Activated naive CD4-positive, alpha-beta T cell (primary cell): Measurements from ENCODE around the gene TENT4A.

Source experiments
- DNase-seq, 4 experiments: peaks; one replicate each; lab custom pipeline; 2025; lab: John Stamatoyannopoulos, UW

TENT4A gene

DNA sequence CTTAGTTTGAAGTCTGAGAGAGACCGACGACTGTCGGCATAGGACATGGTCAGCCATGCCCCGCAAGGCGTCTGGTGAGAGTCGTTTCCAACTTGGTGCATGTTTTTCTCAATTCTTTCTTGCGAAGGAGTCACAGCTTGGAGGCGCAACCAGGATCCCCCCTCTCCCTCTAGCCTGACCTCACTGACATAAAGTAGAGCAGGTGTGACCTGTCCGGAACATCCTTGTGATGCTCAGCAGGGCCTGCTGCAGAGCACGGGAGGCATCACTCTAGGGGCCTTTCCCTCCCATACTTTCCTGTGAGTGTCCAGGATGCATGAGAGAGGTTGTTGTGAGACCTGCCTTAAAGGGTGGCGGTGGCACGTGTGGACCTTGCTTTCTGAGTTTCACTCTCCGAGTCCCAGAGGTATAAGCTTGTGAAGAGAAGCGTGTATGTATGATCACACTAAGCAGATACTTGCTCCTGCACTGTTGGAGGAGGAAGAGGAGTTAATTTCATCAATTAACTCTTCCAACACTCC is 5.0 kb downstream of the TENT4A start:
- DNase-seq: no peak

DNA sequence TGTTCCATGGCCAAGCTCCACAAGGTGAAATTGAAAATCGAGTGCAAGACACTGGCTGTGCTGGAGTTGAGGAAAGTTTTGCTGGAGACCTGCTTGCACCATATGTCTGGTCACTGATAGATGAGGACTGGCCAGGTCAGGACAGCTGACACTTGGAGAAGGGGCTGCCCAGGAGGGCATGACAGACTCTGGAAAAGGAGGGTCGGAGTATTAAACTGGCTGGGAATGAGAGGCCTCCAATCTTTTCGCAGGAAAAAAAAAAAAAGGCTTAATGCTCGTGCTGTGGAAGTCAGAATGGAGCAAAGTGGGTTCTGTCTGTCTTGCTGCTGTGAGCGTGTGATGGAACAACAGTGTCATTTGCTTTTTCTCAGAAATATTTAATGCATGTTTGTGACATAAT is 5.5 kb downstream of the TENT4A start:
- no peak for DNase-seq

DNA sequence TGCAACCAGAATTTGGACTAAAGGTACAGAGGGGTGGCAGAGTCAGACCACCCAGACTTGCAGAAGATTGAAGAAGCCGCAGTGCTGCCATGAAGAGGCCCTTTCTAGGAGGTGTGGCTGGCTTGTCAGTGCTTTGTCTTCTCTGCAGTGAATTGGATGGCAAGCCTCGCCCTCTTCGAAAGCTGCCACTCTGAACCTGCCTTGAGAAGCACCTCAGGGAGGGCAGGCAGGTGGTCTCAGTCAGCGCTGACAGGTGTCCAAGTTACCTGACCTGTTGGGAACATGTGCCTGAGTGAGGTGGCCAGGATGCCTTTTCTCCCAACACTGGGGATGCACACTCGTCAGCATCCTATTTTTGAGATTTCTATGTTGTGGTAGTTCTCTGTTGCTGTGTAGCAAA is 6.2 kb downstream of the TENT4A start:
- DNase-seq: no peak

DNA sequence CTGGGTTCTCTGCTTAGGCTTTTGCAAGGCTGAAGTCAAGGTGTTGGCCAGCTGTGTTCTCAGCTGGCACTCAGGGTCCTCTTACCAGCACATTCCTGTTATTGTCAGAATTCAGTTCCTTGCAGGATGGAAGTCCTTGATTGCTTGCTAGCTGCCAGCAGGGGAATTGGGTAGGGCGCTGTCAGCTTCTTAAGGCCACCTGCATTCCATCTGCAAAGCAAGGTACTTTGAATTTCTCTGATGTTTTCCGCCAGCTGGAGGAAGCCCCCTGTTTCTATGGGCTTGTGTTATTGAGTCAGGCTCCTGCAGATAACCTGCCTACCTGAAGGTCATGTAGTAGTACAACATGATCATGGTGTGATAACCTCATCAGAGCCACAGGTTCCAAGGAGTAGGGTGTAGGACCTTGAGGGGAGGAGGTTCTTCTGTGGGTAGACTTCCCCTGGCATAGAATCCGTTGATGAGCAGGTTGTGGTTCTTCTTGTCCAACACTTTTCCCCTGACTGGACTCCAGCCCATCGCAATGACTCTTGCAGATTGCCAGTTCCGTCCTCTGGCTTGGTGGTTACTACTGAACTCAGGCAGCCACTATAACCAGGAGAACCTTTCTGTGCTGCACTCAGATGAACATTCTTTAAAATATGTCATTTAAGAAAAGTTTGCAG is 6.8 kb downstream of the TENT4A start:
- DNase-seq: no peak

DNA sequence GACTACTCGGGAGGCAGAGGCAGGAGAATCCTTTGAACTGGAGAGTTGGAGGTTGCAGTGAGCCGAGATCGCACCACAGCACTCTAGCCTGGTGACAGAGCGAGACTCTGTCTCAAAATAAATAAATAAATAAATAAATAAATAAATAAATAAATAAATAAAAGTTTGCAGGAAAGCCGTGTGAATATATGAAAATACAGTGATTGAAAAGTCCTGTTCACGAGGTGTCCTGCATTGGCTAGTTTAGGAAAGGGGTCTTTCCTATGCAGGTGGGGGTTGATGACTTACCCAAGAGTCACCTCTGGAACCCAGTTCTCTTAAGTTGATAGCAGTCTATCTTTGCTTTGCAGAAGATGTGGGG is 7.3 kb downstream of the TENT4A start:
- no peak for DNase-seq

DNA sequence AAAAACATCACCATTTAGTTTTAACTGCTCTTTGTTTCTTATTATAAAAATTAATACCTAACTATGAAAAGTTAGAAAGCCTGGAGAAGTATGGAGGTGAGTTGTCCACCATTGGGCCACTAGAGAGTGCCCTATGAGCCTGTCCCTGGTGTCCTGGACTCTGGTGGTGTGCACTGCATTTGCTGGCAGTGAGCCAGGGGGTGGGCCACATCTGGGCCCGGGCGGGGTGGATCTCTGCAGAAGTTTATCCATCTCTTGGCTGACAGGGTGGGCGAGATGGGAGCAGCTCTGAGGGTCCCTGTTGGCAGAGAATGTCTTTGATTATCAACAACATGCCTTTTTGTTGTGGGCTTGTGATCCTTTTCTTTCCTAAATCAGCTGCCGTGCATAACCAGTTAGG is 8.2 kb downstream of the TENT4A start:
- DNase-seq: no peak

DNA sequence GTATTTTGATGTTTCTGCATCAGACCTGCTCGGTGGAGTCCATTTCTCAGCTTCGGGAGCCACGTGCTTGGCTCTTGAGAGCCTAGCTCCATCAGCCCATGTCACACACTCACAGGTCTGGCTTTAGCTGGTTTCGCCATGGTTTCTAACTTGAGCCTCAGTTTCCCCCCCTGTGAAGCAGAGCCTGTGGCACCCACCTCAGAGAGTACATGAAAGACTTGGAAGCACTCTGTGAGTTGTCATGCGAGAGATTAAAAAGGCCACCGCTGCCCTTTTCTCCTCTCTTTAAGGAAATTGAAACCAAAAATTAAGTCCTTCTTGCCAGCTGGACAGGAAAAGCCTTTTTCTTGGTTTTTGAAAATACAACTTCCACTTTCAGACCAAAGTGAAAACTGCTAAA is 8.8 kb downstream of the TENT4A start:
- DNase-seq: no peak

DNA sequence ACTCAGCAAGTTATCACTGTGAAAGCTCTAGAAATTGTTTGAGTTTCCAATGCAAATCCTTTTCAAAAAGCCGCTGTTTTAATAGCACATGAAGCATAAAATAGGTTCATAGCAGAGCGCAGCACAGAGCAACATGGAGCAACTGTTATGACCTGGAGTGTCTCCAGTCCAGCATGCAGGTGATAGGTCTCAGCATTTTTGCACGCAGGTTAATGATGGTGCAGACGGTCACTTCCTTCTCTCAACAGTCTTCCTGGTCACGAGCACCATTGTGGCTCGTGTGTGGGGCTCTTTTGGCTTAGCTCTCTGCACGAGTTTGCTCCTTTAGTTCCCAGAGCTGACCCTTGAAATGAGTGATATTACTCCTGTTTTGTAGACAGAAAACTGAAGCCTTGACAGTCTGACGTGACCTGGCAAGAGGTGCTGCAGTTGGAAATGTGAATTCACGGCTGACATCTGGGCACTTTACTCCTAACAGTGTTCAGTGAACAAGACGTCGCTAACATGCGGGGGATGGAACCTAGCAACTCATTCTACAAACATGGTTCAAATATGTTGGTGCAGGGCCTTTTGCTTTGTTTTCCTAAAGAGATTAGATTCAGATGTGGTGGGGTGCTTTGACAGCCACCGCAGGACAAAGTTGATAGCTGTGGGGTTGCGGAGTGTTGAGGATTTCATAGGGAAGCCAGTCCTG is 10.0 kb downstream of the TENT4A start:
- no peak for DNase-seq

DNA sequence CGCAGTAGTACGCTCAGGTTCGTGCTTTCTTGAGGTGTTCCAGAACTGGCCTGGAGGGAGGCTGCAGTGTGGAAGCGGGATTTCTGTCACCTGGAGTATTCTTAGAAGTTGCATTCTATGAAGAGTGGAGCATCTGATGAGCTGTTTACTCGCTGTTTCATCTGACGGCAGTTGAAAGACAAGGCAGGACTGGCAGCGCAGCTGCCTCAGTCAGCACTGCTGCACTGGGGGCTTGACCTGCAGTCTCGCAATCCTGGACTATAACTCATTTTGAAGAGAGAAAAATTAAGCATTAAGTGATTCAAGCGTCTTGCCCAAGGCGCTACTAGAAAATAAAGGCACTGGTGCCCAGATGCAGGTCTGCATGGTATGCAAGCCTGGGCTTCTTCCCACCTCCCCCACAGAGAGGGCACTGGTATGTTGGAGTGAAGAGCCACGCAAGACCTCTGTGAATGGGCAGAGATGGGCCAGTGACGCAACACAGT is 10.6 kb downstream of the TENT4A start:
- no peak for DNase-seq

DNA sequence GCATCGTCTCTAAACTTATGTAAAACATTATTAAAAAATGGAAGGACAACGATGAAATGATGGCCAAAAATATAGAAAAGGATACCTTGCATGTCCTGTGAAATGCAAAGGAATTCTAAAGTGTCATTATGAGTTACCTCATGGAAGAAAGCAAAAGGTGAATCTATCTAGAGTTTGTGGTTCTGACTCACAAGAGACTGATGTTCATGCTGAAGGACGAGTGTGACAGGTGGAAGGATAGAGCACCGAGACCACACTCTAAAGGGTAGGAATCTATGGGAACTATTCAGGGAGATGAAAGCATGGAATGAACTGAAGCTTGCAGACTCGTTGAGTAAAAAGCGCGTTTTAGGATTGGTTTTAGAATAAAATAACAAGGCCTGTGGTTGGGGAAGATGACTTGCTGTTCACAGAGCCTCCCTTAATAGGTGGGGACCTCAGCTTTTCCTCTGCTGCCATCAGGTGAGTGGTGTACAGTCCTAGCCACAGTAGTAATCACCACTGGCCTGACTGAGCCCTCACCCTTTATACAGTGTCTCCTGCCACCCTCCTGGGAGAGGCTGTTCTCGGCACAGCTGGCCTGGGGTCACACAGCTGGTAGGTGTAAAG is 11.2 kb downstream of the TENT4A start:
- no peak for DNase-seq

DNA sequence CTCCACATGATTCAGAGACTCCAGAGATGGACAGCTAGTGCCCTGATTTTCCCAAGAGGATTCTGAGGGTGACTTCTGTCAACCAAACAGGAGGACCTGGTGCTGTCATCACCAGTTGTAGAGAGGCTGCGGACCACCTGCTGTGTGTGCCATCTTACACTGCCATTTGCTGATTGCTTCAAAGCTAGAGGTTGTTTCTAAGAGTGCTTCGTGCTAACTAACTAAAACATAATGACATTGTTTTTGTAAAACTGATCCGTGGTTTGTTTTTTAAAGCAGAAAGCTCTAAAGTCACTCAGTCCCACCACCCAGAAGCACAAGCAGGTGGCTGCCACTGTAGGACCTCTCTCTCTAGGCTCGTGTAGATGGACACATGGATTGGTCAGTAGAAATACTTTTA is 12.2 kb downstream of the TENT4A start:
- no peak for DNase-seq

DNA sequence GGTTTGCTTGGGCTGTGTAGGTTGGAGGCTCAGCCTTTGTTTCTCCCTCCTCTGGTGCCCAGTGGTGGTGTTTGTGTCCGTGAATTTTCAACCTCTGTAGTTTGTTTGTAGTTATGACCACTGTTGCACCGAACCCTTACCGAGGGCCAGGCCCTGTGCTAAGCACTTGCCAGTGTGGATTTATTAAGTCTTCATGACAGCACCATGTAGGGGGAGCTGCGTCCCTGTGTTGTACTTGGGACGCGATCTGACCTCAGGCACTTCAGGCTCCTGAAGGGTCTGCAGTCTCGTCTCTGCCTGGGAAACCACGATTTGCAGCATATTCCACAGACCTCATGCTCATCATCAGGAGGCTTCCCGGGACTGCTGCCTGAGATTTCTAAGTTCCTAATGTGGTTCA is 12.8 kb downstream of the TENT4A start:
- DNase-seq: no peak

DNA sequence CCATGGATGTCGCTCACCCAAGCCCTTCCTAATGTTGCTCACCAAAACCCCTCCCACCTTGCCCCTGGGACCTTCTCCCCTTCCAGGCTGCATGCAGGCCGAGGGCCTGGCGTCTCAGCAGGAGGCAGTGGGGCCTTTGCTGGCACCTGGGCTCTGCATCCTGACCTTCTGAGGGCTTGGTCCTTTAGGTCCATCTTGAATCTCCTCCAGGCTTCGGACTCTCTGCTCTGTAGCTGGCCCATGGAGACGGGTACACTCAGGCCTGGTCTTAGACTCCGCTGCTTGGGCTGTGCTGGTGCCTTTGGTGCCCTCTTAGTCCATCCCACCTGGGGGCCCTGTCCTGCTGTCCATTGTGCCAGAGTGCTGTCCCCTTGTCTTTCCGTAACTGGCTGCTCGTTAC is 14.0 kb downstream of the TENT4A start:
- no peak for DNase-seq

DNA sequence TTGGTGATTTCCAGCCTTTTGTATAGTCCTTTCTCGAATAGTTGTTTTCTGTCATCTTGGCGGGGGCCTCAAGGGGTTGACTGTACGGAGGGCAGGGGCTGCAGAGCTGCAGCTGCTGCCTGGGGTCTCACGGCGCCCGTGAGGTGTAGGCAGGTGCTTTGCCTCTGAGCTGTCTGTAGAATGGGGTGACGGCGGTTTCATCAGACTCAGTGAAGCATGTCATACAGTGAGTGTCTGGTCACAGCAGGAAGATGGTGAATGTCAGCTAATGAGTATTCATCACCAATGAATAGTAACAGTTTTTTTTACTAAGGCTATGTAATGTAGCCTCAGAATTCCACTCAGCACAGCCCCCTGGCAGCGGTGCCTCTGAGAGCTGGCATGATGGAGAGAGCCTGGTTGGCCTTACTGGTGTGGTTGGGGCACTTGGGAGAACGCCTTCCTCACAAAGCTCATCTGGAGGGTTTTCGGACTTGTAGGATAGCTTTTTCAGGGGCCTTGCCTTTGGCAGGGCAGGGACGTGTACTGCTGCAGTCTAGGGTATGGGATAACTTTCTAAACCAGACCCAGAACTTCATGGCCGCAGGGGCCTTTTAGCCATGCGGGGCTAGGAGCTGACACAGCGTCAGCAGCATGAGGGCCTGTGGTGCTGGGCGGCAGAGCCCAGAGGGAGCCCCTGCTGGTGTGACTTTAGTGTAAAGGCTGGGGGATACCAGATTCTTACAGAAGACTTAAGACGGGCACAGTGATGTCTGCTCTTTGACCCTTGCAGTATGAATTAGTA is 15.0 kb downstream of the TENT4A start:
- no peak for DNase-seq

DNA sequence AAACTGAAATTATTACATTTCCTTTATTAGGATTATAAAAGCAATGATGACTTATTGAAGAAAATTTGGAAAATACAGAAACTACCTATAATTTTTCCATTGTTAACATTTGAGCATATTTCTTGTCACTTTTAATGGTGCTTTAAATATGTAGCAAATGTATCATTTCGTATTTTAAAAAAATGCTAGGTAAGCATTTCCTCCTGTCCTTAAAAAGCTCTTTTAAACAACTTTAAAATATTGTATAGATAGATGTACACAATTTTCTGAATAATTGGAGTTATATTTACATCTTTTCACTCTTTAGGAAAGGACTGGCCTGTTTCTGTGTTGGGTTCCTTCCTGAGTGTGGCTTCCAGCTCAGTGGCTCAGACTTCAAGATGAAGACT is 15.6 kb downstream of the TENT4A start:
- no peak for DNase-seq

DNA sequence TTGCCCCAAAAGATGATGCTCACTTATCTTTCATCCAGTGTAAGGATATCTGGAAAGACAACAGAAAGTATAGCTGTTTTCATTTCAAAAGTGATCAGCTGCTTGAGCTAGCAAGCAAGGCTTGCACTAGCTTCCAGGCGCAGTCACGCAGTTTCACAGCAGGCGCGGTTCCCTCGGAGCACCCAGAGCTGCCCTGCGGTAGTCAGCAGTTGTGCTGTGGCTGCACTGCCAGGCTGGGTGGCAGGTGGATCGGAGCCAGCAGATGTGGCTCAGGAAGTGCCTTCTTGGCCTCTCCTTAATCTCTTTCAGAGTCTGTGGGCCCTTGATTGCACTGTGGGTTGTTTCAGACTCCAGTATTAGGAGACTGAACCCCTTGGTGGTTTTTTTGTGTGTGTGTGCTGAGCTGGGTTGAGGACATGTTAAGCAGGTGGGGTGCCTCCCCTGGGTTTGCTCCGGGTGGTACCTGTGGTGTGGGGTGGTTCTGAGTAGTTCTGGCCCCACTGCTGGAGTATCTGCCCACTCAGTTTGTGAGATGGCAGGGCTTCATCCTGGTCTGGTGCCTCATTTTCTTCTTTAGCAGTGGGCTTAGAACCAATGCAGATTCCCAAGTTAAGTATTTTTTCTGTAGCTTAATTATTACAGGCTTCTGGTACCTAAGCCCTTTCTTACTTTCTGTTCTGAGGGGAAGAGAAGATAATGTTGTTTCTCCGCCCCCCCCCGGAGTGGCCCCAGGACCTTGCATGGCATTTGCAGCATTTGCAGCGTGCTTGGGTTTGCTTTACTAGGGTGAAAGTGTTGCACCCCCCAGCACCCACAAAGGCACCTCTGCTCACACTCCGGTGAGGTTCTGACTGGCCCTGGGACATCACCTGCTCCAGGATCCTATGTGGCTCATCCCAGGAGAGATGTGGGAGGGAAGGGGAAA is 16.4 kb downstream of the TENT4A start:
- DNase-seq: peak in 2 of 4 experiments; percentile 10 to 34

DNA sequence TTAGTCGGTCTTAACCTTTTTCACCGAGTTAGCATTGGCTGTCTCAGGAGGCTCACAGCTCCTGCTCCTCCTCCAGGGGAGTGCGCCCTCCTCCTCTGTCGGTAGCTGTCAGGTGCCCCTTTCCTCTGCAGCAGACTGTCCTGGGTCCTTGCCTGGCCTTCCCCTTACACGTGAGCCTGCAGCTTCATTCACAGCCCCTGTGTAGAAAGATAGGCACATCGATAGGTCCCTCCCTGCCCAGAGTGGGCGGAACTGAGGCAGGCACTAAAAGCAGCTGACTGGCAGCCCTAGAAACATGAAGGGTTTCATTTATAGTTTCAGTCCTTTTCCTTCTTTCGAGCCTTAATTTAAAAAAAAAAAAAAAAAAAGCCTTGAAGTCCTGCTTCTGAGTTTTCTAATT is 17.2 kb downstream of the TENT4A start:
- no peak for DNase-seq

DNA sequence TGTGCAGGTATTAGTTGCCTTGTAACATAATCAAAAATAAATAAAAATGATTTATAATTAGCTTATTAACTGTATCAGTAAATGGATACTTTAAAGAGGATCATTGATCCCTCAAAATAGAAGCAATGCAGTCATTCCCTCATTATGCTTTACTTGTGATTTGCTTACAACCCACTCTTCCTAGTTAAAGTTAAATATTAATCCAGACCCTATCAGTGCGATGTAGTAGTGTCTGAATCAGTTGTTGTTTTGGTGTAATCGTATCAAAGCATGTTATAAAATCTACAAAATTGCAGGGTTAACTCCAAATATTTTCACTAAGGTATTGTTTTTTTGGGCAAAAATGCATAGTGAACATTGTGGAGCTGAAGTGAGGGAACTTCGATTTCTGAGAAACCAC is 17.6 kb downstream of the TENT4A start:
- DNase-seq: no peak

DNA sequence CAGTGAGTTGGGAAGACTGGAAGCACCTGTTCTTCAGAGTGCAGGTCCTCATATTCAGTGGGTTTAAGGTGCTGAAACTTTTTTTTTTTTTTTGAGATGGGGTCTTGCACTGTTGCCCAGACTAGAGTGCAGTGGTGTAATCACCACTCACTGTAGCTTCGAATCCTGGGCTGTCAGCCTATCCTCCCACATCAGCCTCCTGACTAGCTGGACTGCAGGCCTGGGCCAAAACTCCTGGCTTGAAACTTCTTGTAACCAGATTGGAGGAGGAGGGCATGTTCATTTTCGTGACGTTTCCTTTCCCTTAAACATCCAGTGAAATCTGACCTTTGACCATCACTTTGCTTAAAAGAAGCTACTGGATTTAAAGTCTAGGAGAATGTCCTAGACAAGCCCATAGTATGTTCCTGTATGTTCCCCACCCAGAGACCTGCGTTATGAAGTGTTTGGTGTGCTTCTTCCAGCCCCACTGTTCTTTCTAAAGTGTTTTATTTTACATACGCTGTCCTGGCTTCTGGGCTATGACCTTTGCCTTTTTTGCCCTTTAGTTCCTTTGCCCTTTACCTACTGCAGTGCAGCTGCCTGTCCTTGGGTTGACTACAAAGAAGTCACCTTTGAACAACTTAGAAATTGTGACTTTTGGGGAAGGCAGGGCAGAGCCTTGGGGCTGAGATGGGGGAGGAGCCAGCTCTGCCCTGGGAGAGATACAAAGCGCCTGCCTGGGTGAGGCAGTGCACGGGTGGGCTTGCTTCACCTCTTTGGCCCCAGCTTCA is 18.4 kb downstream of the TENT4A start:
- no peak for DNase-seq

DNA sequence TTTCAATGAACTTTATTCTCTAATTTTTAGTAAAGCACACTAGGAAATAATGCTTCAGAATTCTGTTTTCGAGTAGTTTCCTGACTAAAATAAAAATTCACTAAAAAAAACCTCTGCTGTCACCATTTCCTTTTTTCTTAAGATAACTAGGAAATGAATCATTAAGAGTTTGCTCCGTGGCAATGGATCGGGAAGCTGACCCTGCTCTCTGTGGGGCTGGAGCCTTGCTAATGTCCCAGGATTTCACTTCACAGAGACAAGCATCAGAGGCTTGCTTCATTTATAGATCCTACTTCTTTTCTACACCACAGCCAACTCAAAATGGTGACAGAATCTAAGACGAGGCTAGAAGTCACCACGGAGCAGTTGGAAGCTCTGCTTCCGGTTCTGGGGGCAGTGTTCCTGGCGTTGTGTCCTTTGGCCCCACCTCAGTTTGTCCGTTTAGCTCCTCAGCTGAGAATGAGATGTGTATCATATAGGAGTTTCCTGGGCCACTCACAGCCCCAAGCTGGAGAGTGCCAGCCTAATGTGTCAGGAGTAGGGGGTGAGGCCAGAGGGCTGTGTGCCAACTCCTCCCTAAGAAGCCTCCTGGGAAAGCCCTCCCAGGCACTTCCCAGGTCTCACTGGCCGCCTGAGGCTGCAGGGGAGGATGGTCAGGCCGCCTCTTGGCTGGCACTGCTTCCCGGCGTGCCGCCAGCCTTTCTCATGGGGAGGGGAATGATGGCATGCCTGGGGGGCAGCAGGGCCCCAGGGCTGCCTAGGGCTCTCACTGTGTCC is 19.6 kb downstream of the TENT4A start:
- no peak for DNase-seq
